ENCODE measurements around the gene ZBTB7C. TPM values are rescaled to one million over a fixed set of nuclear protein-coding genes. Genes with fewer than 3 reads are reported as not detected.

The ZBTB7C gene
- total RNA-seq = 8.6 TPM
- 4.6 TPM for polyA plus RNA-seq

DNA sequence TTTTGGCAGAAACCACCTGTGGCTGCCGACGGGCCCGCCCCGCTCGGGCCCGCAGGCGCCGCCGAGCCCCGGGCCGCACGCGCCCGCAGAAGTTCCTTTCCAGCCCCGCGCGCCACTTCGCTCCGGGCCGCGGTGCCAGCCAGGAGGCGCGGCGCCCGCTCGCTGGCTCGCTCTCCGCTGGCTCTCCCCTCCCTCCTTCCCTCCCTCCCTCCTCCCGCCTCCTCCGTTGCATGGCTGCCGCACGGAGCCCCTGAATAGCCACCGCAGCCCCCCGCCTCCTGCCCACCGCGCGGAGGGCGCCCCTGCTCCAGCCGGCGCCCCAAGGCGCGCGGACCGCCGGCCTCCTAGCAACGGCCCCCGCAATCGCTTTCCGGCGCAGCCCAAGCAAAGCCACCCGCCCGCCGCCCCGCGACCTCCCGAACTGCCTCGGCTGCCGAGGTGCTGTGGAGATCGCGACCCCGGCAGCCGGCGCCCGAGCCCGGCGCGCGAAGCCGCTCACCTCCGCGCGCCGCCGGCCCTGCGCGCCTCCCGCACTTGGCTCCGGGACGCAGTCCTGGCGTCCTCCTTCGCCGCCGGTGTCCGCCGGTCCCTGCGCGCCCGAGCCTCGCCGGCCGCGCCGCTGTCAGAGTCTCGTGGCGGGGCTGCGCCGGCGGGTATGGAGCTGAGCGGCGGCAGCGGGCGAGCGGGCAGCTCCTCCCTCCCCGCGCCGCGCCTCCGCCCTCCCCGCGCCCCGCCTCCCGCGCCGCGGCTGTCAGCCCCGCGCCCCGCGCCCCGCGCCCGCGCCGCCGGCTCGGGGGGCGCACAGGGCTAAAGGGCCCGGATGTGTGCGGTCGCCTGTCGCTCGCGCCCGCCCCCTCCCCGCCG, at the start of gene ZBTB7C:
Gene ZBTB7C (minus strand): TSS at position 657 of the 864 bp plus-strand sequence.
- H3K4me3 ChIP-seq (ENCODE audit: low read depth, low read length) = peak within 1 kb of the TSS; percentile 92
- H3K27ac ChIP-seq (ENCODE audit: low read depth) = peak within 1 kb of the TSS; percentile 44
- no peak for DNase-seq (ENCODE audit: extremely low spot score)
- peaks cover 4% of the 10 kb centered on the region for H3K4me1 ChIP-seq (ENCODE audit: insufficient read depth)
- WGBS = under 1% methylated on average over 132 of the region's 136 CpGs
- H3K36me3 ChIP-seq (ENCODE audit: insufficient read depth) = no peaks in the 10 kb centered on the region

- H3K36me3 ChIP-seq (ENCODE audit: insufficient read depth) = no peaks in the 10 kb centered on the region
- H3K27ac ChIP-seq (ENCODE audit: low read depth) = no peak overlapping the region
- WGBS = 94% methylated on average over 9 of the region's 9 CpGs
- no peaks in the 10 kb centered on the region for H3K4me1 ChIP-seq (ENCODE audit: insufficient read depth)
- no peak for DNase-seq (ENCODE audit: extremely low spot score)
- no peak overlapping the region for H3K4me3 ChIP-seq (ENCODE audit: low read depth, low read length)
Observed at GRCh38 chr18:48456838-48457237, 47.7 kb upstream of the ZBTB7C start.

GRCh38 chr18:48455555-48456478, 46.6 kb upstream of the ZBTB7C start:
- Histone ChIP-seq H3K36me3 (ENCODE audit: insufficient read depth) (no peaks in the 10 kb centered on the region), H3K27ac (ENCODE audit: low read depth) (no peak overlapping the region), H3K4me1 (ENCODE audit: insufficient read depth) (no peaks in the 10 kb centered on the region), H3K4me3 (ENCODE audit: low read depth, low read length) (no peak overlapping the region)
- no peak for DNase-seq (ENCODE audit: extremely low spot score)
- WGBS = 72% methylated on average over 13 of the region's 13 CpGs

DNA sequence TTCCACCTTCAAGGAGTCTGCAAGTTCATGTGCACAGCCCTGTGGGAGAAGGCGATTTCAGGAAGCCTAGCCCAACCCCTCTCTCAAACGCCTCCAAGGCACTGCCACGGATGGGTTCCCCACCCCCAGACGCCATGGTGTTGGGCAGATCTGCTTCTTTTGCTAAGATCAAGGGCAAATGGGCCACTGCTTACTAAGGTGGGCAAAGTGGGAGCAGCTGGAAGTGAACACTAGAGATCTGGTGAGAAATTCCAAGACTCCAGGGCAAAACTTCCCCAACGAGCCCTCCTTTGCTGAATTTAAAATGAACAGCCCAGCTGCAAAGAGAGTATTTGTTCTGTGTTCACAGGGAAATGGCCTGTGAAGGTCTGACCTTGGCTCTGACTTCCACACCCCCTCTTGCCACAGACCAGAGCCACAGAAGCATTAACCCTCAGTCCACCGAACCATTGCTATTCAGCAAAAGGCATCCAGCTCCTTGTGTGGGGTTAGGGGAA, 45.1 kb upstream of the ZBTB7C start:
- H3K4me1 ChIP-seq (ENCODE audit: insufficient read depth) = no peaks in the 10 kb centered on the region
- H3K4me3 ChIP-seq (ENCODE audit: low read depth, low read length) = no peak overlapping the region
- H3K27ac ChIP-seq (ENCODE audit: low read depth) = no peak overlapping the region
- no peak for DNase-seq (ENCODE audit: extremely low spot score)
- no peaks in the 10 kb centered on the region for H3K36me3 ChIP-seq (ENCODE audit: insufficient read depth)
- 59% methylated on average over 6 of the region's 6 CpGs for WGBS

GRCh38 chr18:48453330-48454066, 44.3 kb upstream of the ZBTB7C start:
- H3K4me3 ChIP-seq (ENCODE audit: low read depth, low read length) = no peak overlapping the region
- 80% methylated on average over 9 of the region's 9 CpGs for WGBS
- H3K36me3 ChIP-seq (ENCODE audit: insufficient read depth) = no peaks in the 10 kb centered on the region
- H3K4me1 ChIP-seq (ENCODE audit: insufficient read depth) = no peaks in the 10 kb centered on the region
- peak overlapping the region; percentile 55 for H3K27ac ChIP-seq (ENCODE audit: low read depth)
- peak; percentile 48 for DNase-seq (ENCODE audit: extremely low spot score)

DNA sequence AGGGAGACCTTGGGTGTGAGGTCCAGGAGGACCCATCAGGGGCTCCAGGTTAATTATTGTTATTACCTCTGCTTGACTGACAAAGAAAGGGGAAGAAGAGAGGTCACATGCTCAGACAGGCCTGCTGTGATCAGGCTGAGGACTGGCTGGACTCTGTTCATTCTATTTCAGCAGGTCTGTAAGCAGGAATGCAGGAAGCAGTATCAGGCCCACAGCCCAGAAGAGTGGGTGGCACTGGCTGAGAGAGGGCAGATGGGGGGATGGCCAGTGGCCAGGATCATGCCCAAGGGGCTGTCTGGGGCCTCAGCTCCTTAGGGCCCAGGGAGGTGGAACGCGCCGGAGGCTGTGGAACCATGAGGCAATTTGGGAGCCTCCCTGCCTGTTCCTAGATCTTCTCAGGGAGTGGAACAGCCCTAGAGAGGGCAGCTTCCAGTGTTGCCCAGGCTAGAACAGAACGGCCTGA, 43.7 kb upstream of the ZBTB7C start:
- no peak for DNase-seq (ENCODE audit: extremely low spot score)
- peak overlapping the region; percentile 55 for H3K27ac ChIP-seq (ENCODE audit: low read depth)

DNA sequence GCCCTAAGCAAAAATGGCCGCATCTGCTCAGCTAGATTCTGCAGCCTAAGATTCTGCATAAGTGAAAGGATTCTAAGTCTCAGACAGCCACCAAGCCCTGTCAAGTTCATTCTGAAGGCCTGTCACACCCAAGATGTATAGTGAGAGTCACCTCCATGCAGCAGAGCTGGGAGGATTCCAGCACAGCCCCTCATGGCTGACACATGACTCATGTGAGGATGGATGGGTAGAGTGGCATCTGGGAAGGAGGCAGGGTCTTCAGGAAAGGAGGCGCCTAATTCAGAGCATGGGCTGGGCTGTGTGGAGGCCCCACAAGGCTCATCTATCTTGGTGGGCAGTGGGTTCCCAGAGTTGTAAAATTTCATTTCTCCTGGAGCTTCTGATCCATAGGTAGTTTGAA, 41.5 kb upstream of the ZBTB7C start:
- Histone ChIP-seq H3K4me1 (ENCODE audit: insufficient read depth) (no peaks in the 10 kb centered on the region), H3K4me3 (ENCODE audit: low read depth, low read length) (no peak overlapping the region), H3K36me3 (ENCODE audit: insufficient read depth) (no peaks in the 10 kb centered on the region), H3K27ac (ENCODE audit: low read depth) (no peak overlapping the region)
- WGBS = 98% methylated on average over 2 of the region's 2 CpGs
- DNase-seq (ENCODE audit: extremely low spot score) = no peak

More for the DNA sequence above, 43.7 kb upstream of the ZBTB7C start:
- Histone ChIP-seq H3K36me3 (ENCODE audit: insufficient read depth) (no peaks in the 10 kb centered on the region), H3K4me3 (ENCODE audit: low read depth, low read length) (no peak overlapping the region), H3K4me1 (ENCODE audit: insufficient read depth) (no peaks in the 10 kb centered on the region)
- WGBS = 90% methylated on average over 4 of the region's 4 CpGs

- no peaks in the 10 kb centered on the region for H3K4me1 ChIP-seq (ENCODE audit: insufficient read depth)
- no peak overlapping the region for H3K4me3 ChIP-seq (ENCODE audit: low read depth, low read length)
- no peak overlapping the region for H3K27ac ChIP-seq (ENCODE audit: low read depth)
- DNase-seq (ENCODE audit: extremely low spot score) = peak; percentile 55
- no peaks in the 10 kb centered on the region for H3K36me3 ChIP-seq (ENCODE audit: insufficient read depth)
- WGBS = 39% methylated on average over 30 of the region's 30 CpGs
Observed at GRCh38 chr18:48446582-48447225, 37.5 kb upstream of the ZBTB7C start.

DNA sequence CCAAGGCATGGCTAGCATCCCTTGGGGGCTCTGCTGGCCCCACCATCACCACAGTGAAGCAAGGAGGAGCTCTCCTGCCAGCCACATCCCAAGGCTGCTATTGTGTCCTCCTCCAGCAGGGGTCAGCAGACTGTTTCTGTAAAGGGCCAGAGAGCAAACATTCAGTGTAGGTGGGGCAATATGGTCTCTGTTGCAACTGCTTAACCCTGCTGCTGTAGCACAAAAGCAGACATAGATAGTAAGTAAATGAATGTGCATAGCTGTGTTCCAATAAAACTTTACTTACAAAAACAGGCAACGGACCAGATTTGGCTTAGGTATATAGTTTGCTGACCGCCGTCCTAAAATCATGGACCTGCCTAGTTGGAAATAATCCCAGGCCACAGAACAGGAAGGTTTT, 36.4 kb upstream of the ZBTB7C start:
- H3K36me3 ChIP-seq (ENCODE audit: insufficient read depth) = no peaks in the 10 kb centered on the region
- H3K4me3 ChIP-seq (ENCODE audit: low read depth, low read length) = no peak overlapping the region
- no peaks in the 10 kb centered on the region for H3K4me1 ChIP-seq (ENCODE audit: insufficient read depth)
- 95% methylated on average over 3 of the region's 3 CpGs for WGBS
- no peak for DNase-seq (ENCODE audit: extremely low spot score)
- no peak overlapping the region for H3K27ac ChIP-seq (ENCODE audit: low read depth)

DNA sequence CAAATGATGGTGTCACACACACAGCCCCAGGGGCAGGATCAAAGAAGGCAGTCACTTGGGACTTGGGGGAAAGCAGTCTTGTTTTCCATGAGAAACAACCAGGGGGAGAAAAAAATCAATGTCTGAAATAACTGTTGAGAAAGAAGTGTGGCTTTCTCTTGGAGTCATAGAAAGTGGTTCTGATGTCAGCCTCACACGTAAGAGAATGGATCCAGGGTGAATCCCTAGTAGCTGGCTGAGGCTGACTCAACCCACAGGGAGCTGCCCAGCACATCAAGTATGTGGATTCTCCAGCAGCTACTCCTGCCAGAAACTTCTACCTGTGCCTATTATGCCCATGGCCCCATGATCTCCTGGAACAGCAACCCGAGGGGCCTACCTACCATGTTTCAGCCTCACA, 33.6 kb upstream of the ZBTB7C start:
- WGBS = 92% methylated on average over 2 of the region's 2 CpGs
- DNase-seq (ENCODE audit: extremely low spot score) = no peak
- Histone ChIP-seq H3K4me1 (ENCODE audit: insufficient read depth) (no peaks in the 10 kb centered on the region), H3K27ac (ENCODE audit: low read depth) (no peak overlapping the region), H3K36me3 (ENCODE audit: insufficient read depth) (no peaks in the 10 kb centered on the region), H3K4me3 (ENCODE audit: low read depth, low read length) (no peak overlapping the region)

GRCh38 chr18:48441405-48441881, 32.3 kb upstream of the ZBTB7C start:
- 23% methylated on average over 16 of the region's 16 CpGs for WGBS
- DNase-seq (ENCODE audit: extremely low spot score) = no peak
- Histone ChIP-seq H3K27ac (ENCODE audit: low read depth) (no peak overlapping the region), H3K4me3 (ENCODE audit: low read depth, low read length) (no peak overlapping the region), H3K36me3 (ENCODE audit: insufficient read depth) (no peaks in the 10 kb centered on the region), H3K4me1 (ENCODE audit: insufficient read depth) (no peaks in the 10 kb centered on the region)

DNA sequence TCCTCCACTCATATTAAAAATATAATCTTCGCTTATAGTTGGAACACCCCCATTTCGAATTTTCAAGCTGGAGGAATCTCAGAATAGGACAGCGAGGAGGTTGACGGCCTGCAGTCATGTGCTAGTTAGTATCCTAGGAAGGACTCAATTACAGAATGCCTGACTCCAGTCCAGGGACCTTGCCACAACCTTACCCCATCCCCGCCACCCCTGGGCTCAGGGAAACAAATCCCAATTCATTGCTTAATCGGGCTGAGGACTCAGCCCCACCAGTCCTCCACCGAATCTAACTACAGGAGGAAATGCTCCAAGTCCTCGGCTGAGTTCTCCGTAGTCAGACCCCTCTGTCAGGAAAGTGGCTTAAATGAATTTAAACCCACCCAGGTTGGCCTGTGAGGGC, 31.7 kb upstream of the ZBTB7C start:
- WGBS = 82% methylated on average over 9 of the region's 9 CpGs
- H3K27ac ChIP-seq (ENCODE audit: low read depth) = no peak overlapping the region
- H3K36me3 ChIP-seq (ENCODE audit: insufficient read depth) = no peaks in the 10 kb centered on the region

More for the DNA sequence above, 31.7 kb upstream of the ZBTB7C start:
- Histone ChIP-seq H3K4me3 (ENCODE audit: low read depth, low read length) (no peak overlapping the region), H3K4me1 (ENCODE audit: insufficient read depth) (no peaks in the 10 kb centered on the region)
- no peak for DNase-seq (ENCODE audit: extremely low spot score)

Data from urinary bladder (tissue), 4 donors.